ENCODE data around the gene TMPRSS11B.
"Not testable (repeated sequence)": the region's sequence is repeated elsewhere in the genome, so short reads cannot be mapped to it uniquely, and the experiment has no call there.

The TMPRSS11B gene

GRCh38 chr4:68228568-68228967 is 16.9 kb downstream of the TMPRSS11B start:
- in situ Hi-C loops (cut with MboI; ENCODE audit: low sequenced_read_pairs), result no loop called here

- in situ Hi-C loops (cut with MboI; ENCODE audit: low sequenced_read_pairs), result no loop called here
Observed at GRCh38 chr4:68218044-68218443, 27.4 kb downstream of the TMPRSS11B start.

GRCh38 chr4:68216501-68216900 is 29.0 kb downstream of the TMPRSS11B start:
- in situ Hi-C loops (cut with MboI; ENCODE audit: low sequenced_read_pairs), result no loop called here

- in situ Hi-C loops (cut with MboI; ENCODE audit: low sequenced_read_pairs), result no loop called here
Observed at GRCh38 chr4:68209003-68209402, 36.5 kb downstream of the TMPRSS11B start.

GRCh38 chr4:68194305-68194704 is 51.2 kb downstream of the TMPRSS11B start:
- in situ Hi-C loops (cut with MboI; ENCODE audit: low sequenced_read_pairs), result not testable (repeated sequence)

GRCh38 chr4:68193194-68193593 is 52.3 kb downstream of the TMPRSS11B start:
- in situ Hi-C loops (cut with MboI; ENCODE audit: low sequenced_read_pairs), result no loop called here

GRCh38 chr4:68187145-68187544 is 58.3 kb downstream of the TMPRSS11B start:
- in situ Hi-C loops (cut with MboI; ENCODE audit: low sequenced_read_pairs), result no loop called here

GRCh38 chr4:68184923-68185322 is 60.6 kb downstream of the TMPRSS11B start:
- in situ Hi-C loops (cut with MboI; ENCODE audit: low sequenced_read_pairs), result no loop called here

- in situ Hi-C loops (cut with MboI; ENCODE audit: low sequenced_read_pairs), result no loop called here
Observed at GRCh38 chr4:68183417-68183816, 62.1 kb downstream of the TMPRSS11B start.

GRCh38 chr4:68182382-68182820 is 63.1 kb downstream of the TMPRSS11B start:
- in situ Hi-C loops (cut with MboI; ENCODE audit: low sequenced_read_pairs), result no loop called here

- in situ Hi-C loops (cut with MboI; ENCODE audit: low sequenced_read_pairs), result no loop called here
Observed at GRCh38 chr4:68180849-68181526, 64.5 kb downstream of the TMPRSS11B start.

GRCh38 chr4:68176904-68177303 is 68.6 kb downstream of the TMPRSS11B start:
- in situ Hi-C loops (cut with MboI; ENCODE audit: low sequenced_read_pairs), result no loop called here

Measured in HL-60/S4 (cell line).